ENCODE results near the gene DCAF4L1.

DNA sequence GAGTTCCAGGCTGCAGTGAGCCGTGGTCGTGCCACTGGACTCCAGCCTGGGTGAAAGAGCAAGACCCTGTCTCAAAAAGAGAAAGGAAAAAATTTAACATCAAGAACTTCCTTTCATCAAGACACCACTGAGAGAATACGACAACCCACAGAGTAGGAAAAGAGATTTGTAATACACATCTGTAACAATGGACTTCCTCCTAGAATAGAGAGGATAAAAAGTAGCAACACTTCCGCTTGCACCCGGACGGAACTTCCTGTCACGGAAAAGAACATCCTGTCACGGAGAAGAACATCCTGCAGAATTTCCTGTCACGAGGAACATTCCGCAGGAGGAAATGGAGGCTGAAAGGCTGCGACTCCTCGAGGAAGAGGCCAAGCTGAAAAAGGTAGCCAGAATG, at the start of gene DCAF4L1:
- TF ChIP-seq POLR2A (IDR thresholded peaks at IDR 0.05; ENCODE audit: low read length) (no peak), GATA1 (IDR thresholded peaks at IDR 0.05; ENCODE audit: low read depth, low read length) (no peak)

All from erythroblast (primary cell).